HCT116 (cell line): Measurements from ENCODE around the gene COL8A2. TPM values are rescaled to one million over a fixed set of nuclear protein-coding genes. Genes with fewer than 3 reads are reported as not detected.

Experiments used
- ATAC-seq: fragments of 200-7000 bp; cut with Tn5 transposase; 2 replicates; pipeline ENCODE4 v1.9.1; 2020; ENCODE audit warnings: mild to moderate bottlenecking, moderate library complexity
- BruUV-seq: library from RNA; stranded (reverse); fragments of 400-500 nt; replicated peaks from 2 replicates; lab custom pipeline; 2021; lab: Mats Ljungman, UMichigan
- CTCF ChIA-PET: fragments of 300-600 bp; sonication (Branson Sonifier 250); formaldehyde crosslinking; loops from one replicate; lab custom pipeline; 2021; ENCODE audit warnings: antibody characterized with exemption; lab: Charles Lee
- POLR2A ChIA-PET: fragments of 300-600, 350-600 bp; sonication (Branson Sonifier 250); formaldehyde crosslinking; loops from one replicate; lab custom pipeline; 2021; ENCODE audit warnings: antibody characterized with exemption; lab: Charles Lee
- RAD21 ChIA-PET, 2 experiments: fragments of 300-600 bp; sonication (Branson Sonifier 250); formaldehyde crosslinking; loops; one replicate each; lab custom pipeline; 2023; ENCODE audit warnings: low total read pairs in 2 of 2; ENCODE audit not compliant: uncharacterized antibody in 2 of 2, unreplicated experiment in 2 of 2, low non-redundant PET in 1 of 2; lab: Charles Lee
- DNase-seq: peaks from one replicate; pipeline ENCODE4 v3.0.0-alpha.2; 2010; ENCODE audit warnings: low read depth, low spot score
- H2AFZ ChIP-seq: fragments of 200-600 bp; shearing (Covaris generic), sonication (generic); 2 replicates; pipeline ENCODE4 v1.6.1; 2017; ENCODE audit warnings: low read depth, mixed run types, mixed read lengths, antibody characterized with exemption, low read length; ENCODE audit not compliant: poor library complexity, severe bottlenecking
- H3K27ac ChIP-seq: 2 replicates; pipeline ENCODE4 v1.5.1; 2012; ENCODE audit warnings: low read depth, low read length
- H3K27me3 ChIP-seq: fragments of 200-600 bp; sonication (generic); 2 replicates; pipeline ENCODE4 v1.6.1; 2016; ENCODE audit warnings: mixed run types, low read length, mixed read lengths; ENCODE audit not compliant: insufficient read depth
- H3K36me3 ChIP-seq, 2 experiments: fragments of 200-500 bp in 1 of 2; fragments of 200-600 bp in 1 of 2; sonication (Bioruptor generic) in 1 of 2; sonication (generic) in 1 of 2; 2 replicates each; pipeline versions ENCODE4 v1.5.1 to v1.6.1; 2014 to 2016; ENCODE audit warnings: low read length in 2 of 2, inconsistent platforms in 1 of 2, mixed read lengths in 1 of 2, mixed run types in 1 of 2; ENCODE audit not compliant: insufficient read depth in 2 of 2, control insufficient read depth in 1 of 2
- H3K4me1 ChIP-seq, 2 experiments: fragments of 200-600 bp in 1 of 2; sonication (generic) in 1 of 2; 2 replicates each; pipeline versions ENCODE4 v1.5.1 to v1.6.1; 2012 to 2017; ENCODE audit warnings: low read length in 2 of 2, inconsistent platforms in 1 of 2, mild to moderate bottlenecking in 1 of 2, mixed read lengths in 1 of 2, mixed run types in 1 of 2, moderate library complexity in 1 of 2; ENCODE audit not compliant: insufficient read depth in 2 of 2, control insufficient read depth in 1 of 2
- H3K4me2 ChIP-seq: fragments of 200-600 bp; sonication (generic); 2 replicates; pipeline ENCODE4 v1.6.1; 2017; ENCODE audit warnings: mixed run types, low read length, mixed read lengths
- H3K4me3 ChIP-seq, 2 experiments: fragments of 200-600 bp in 1 of 2; sonication (generic) in 1 of 2; replicated peaks in 1 of 2; 2 replicates each; pipeline ENCODE4 v1.5.1; 2011 to 2016; ENCODE audit warnings: low read length in 2 of 2, control low read depth in 1 of 2, low read depth in 1 of 2, mild to moderate bottlenecking in 1 of 2, mixed read lengths in 1 of 2, mixed run types in 1 of 2
- H3K79me2 ChIP-seq: fragments of 200-600 bp; sonication (generic); 2 replicates; pipeline ENCODE4 v1.6.1; 2017; ENCODE audit warnings: mild to moderate bottlenecking, mixed run types, low read length, moderate library complexity, mixed read lengths; ENCODE audit not compliant: insufficient read depth
- H3K9ac ChIP-seq: fragments of 200-600 bp; sonication (generic); 2 replicates; pipeline ENCODE4 v1.6.1; 2016; ENCODE audit warnings: low read length, mixed read lengths
- H3K9me2 ChIP-seq: fragments of 200-600 bp; sonication (generic), shearing (Covaris generic); 2 replicates; pipeline ENCODE4 v1.6.1; 2017; ENCODE audit warnings: mixed run types, mild to moderate bottlenecking, moderate library complexity; ENCODE audit not compliant: insufficient read depth
- H3K9me3 ChIP-seq, 2 experiments: fragments of 200-500 bp in 1 of 2; fragments of 200-600 bp in 1 of 2; sonication (Bioruptor generic) in 1 of 2; sonication (generic) in 1 of 2; 2 replicates each; pipeline ENCODE4 v1.6.1; 2014 to 2017; ENCODE audit warnings: low read length in 2 of 2, mixed read lengths in 2 of 2, inconsistent platforms in 1 of 2, low read depth in 1 of 2, mild to moderate bottlenecking in 1 of 2, mixed run types in 1 of 2, moderate library complexity in 1 of 2; ENCODE audit not compliant: control insufficient read depth in 1 of 2, insufficient read depth in 1 of 2
- H4K20me1 ChIP-seq: fragments of 200-600 bp; sonication (generic), shearing (Covaris generic); 2 replicates; pipeline ENCODE4 v1.6.1; 2017; ENCODE audit warnings: mixed run types, mild to moderate bottlenecking, moderate library complexity; ENCODE audit not compliant: insufficient read depth
- ELF1 ChIP-seq: IDR thresholded peaks from 2 replicates; pipeline ENCODE4 v1.6.1; 2012; ENCODE audit warnings: low read depth, borderline replicate concordance
- EZH2 ChIP-seq: fragments of 200-600 bp; sonication (generic); IDR thresholded peaks from 2 replicates; pipeline ENCODE4 v1.6.1; 2017; ENCODE audit warnings: antibody characterized with exemption, mixed run types
- EZH2phosphoT487 ChIP-seq: fragments of 200-600 bp; IDR thresholded peaks from 2 replicates; pipeline ENCODE4 v1.6.1; 2018; ENCODE audit warnings: antibody characterized with exemption, borderline replicate concordance
- FOSL1 ChIP-seq: IDR thresholded peaks from 2 replicates; pipeline ENCODE4 v1.6.1; 2012; ENCODE audit warnings: low read depth
- POLR2AphosphoS5 ChIP-seq: IDR thresholded peaks from 2 replicates; pipeline ENCODE4 v1.6.1; 2011; ENCODE audit warnings: mild to moderate bottlenecking, low read depth, low read length, moderate library complexity
- RAD21 ChIP-seq: IDR thresholded peaks from 2 replicates; pipeline ENCODE4 v1.6.1; 2012; ENCODE audit warnings: low read depth, mild to moderate bottlenecking
- SIN3A ChIP-seq: IDR thresholded peaks from 2 replicates; pipeline ENCODE4 v1.6.1; 2012; ENCODE audit warnings: low read depth
- SP1 ChIP-seq: IDR thresholded peaks from 2 replicates; pipeline ENCODE4 v1.6.1; 2012; ENCODE audit warnings: low read depth
- SRF ChIP-seq: IDR thresholded peaks from 2 replicates; pipeline ENCODE4 v1.6.1; 2012; ENCODE audit warnings: low read depth
- TCF7L2 ChIP-seq: IDR thresholded peaks from 2 replicates; pipeline ENCODE4 v1.7.0; 2011; ENCODE audit warnings: borderline replicate concordance, inconsistent platforms; ENCODE audit not compliant: insufficient read depth, insufficient read length; ENCODE audit errors: extremely low read depth
- ZFX ChIP-seq: fragments of 450-650 bp; IDR thresholded peaks from 2 replicates; pipeline ENCODE4 v1.6.1; 2017
- ZNF274 ChIP-seq: fragments of 200-500 bp; sonication (Bioruptor generic); IDR thresholded peaks from 2 replicates; pipeline ENCODE4 v1.6.1; 2014; ENCODE audit warnings: mild to moderate bottlenecking, low read depth, low read length, inconsistent platforms
- intact Hi-C: fragments of 100-400 bp; cut with micrococcal nuclease; formaldehyde crosslinking; loops from 2 replicates; pipeline ENCODE4 v1.10.0; 2022
- total RNA-seq: library from RNA; stranded (reverse); gene quantifications from one replicate; pipeline ENCODE4 v1.2.1, GENCODE V29; 2021; ENCODE audit not compliant: unreplicated experiment
- TF ChIP-seq, protein P1 (sequence below): IDR thresholded peaks from 2 replicates; pipeline ENCODE4 v1.6.1; 2012; ENCODE audit warnings: low read depth
- TF ChIP-seq, protein P2 (sequence below): IDR thresholded peaks from 2 replicates; pipeline ENCODE4 v1.6.1; 2012

Gene COL8A2
- total RNA-seq, 1 experiment from 2014 or later: 0.05 TPM

DNA sequence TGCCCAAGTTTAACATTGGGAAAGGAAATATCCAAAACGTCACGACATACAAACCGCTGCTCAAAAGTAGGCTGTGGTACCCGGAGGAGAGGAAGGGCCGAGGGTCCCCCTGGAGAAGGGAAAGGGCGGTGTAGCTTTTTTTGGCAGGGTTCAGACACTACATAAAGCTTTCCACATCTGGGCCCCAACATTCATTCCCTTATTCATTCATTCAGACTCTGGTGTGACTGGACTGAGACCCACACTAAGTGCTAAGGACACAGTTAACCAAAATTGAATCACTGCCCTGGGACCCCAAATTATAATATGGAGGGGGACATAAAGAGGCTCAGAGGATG is 10.3 kb upstream of the COL8A2 start:
- ChIA-PET RAD21 (interaction anchor here (0.5 to 1.5 kb wide), 4 partner anchors 14 to 89 kb away, joined by 3 to 16 read pairs (median 4); partner anchors contain the start of genes THRAP3 (in 1 of the 2) and TRAPPC3 (in 1 of the 2)), POLR2A (interaction anchor here (1.4 to 2.3 kb wide), 2 partner anchors 9 to 14 kb away, joined by 3 to 11 read pairs; partner anchors contain the start of gene TRAPPC3), CTCF (interaction anchor here (0.7 to 4.3 kb wide), 15 partner anchors 9 to 165 kb away, joined by 3 to 31 read pairs (median 6); partner anchors contain the start of gene TRAPPC3)
- TF ChIP-seq EZH2phosphoT487 (no peak), POLR2AphosphoS5 (0 out of 2 replicates have a peak, but pooled peaks have one; percentile 22)
- Histone ChIP-seq H3K9me3 (no peaks in the 10 kb centered on the region), H3K4me2 (no peak overlapping the region), H3K9ac (no peak overlapping the region), H3K4me1 (peaks cover 0 to 19% of the 10 kb centered on the region in 2 experiments; a peak in 2 of 4 replicates), H4K20me1 (no peaks in the 10 kb centered on the region), H3K36me3 (peaks cover 2 to 22% of the 10 kb centered on the region in 2 experiments; a peak in 1 of 4 replicates), H3K9me2 (no peaks in the 10 kb centered on the region), H3K4me3 (no peak overlapping the region), H3K27ac (no peak overlapping the region), H3K79me2 (peaks cover 10% of the 10 kb centered on the region), H3K27me3 (no peaks in the 10 kb centered on the region), H2AFZ (no peak overlapping the region)
- BruUV-seq: no TSS peak
- no peak for DNase-seq
- ATAC-seq: no peak
- intact Hi-C loops: no loop called here

DNA sequence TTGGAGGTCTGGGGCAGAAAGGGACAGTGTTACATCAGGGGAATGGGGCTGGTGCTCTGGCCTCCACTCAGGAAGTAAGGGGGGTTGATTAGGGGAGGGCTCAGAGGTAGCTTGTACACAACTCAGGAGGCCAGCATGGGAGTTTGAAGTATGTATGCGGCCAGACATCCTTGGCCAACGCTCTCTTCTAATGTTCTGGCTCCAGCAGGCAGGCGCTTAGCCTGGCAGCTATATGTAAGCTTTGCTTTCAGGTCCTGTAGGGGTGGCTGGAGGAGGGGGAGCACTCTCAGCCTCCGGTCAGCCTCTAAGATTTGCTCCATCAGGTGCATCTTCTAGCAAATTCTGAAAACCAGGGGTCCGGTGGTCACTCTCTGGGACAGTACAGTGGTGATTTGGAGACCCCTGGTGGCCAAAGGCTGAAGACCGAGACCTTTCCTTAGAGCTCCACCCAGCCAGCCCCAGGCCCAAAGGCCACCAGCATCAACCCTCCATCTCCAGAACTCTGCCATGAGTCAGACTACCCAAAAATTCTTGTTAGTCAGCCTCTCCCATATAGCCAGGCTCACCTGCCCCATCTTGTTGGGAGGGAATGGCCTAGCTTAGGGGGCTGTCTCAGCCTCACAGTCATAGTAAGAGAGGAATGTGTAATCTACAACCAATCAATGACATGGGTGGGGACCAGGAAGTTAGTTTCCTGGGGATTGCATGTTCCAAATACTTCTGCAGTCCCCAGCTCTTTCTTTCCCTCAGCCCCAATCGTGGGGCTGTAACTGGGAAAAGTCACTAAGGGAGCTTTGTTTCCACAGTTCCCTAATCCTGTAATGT is 9.7 kb upstream of the COL8A2 start:
- ATAC-seq (peak; percentile 91), DNase-seq (no peak)
- Histone ChIP-seq H3K4me2 (no peak overlapping the region), H3K4me3 (no peak overlapping the region), H4K20me1 (no peaks in the 10 kb centered on the region), H3K9ac (no peak overlapping the region), H3K4me1 (peaks cover 0 to 18% of the 10 kb centered on the region in 2 experiments; a peak in 2 of 4 replicates), H3K36me3 (peaks cover 2 to 16% of the 10 kb centered on the region in 2 experiments; a peak in 1 of 4 replicates), H3K79me2 (peaks cover 4% of the 10 kb centered on the region), H2AFZ (no peak overlapping the region), H3K9me3 (no peaks in the 10 kb centered on the region), H3K9me2 (no peaks in the 10 kb centered on the region), H3K27me3 (no peaks in the 10 kb centered on the region), H3K27ac (no peak overlapping the region)
- RAD21 ChIA-PET: interaction anchor here (0.5 to 1.5 kb wide), 6 partner anchors 15 to 277 kb away, joined by 3 to 16 read pairs (median 4); partner anchors contain the start of genes THRAP3 (in 1 of the 2) and TRAPPC3 (in 1 of the 2)
- CTCF ChIA-PET: interaction anchor here (0.7 to 4.3 kb wide), 15 partner anchors 10 to 165 kb away, joined by 3 to 31 read pairs (median 6); partner anchors contain the start of gene TRAPPC3
- intact Hi-C loops: loop anchor here (1.0 kb wide), 1 partner anchor 34 kb away; no protein-coding TSS in a partner anchor
- POLR2A ChIA-PET: interaction anchor here (1.4 to 2.3 kb wide), 2 partner anchors 10 to 15 kb away, joined by 3 to 11 read pairs; partner anchors contain the start of gene TRAPPC3
- no TSS peak for BruUV-seq
- peak; percentile 81 for TF ChIP-seq RAD21
- TF ChIP-seq EZH2: no peak
- TF ChIP-seq SRF: no peak
- no peak for TF ChIP-seq POLR2AphosphoS5
- TF ChIP-seq, protein P1, sequence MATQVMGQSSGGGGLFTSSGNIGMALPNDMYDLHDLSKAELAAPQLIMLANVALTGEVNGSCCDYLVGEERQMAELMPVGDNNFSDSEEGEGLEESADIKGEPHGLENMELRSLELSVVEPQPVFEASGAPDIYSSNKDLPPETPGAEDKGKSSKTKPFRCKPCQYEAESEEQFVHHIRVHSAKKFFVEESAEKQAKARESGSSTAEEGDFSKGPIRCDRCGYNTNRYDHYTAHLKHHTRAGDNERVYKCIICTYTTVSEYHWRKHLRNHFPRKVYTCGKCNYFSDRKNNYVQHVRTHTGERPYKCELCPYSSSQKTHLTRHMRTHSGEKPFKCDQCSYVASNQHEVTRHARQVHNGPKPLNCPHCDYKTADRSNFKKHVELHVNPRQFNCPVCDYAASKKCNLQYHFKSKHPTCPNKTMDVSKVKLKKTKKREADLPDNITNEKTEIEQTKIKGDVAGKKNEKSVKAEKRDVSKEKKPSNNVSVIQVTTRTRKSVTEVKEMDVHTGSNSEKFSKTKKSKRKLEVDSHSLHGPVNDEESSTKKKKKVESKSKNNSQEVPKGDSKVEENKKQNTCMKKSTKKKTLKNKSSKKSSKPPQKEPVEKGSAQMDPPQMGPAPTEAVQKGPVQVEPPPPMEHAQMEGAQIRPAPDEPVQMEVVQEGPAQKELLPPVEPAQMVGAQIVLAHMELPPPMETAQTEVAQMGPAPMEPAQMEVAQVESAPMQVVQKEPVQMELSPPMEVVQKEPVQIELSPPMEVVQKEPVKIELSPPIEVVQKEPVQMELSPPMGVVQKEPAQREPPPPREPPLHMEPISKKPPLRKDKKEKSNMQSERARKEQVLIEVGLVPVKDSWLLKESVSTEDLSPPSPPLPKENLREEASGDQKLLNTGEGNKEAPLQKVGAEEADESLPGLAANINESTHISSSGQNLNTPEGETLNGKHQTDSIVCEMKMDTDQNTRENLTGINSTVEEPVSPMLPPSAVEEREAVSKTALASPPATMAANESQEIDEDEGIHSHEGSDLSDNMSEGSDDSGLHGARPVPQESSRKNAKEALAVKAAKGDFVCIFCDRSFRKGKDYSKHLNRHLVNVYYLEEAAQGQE: no peak
- TF ChIP-seq, protein P2, sequence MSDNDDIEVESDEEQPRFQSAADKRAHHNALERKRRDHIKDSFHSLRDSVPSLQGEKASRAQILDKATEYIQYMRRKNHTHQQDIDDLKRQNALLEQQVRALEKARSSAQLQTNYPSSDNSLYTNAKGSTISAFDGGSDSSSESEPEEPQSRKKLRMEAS: no peak
- TF ChIP-seq ELF1: no peak
- TF ChIP-seq TCF7L2: no peak
- no peak for TF ChIP-seq ZFX
- TF ChIP-seq SIN3A: no peak
- no peak for TF ChIP-seq SP1
- TF ChIP-seq ZNF274: no peak
- no peak for TF ChIP-seq FOSL1
